Measurements from ENCODE around the gene REM1. TPM values are rescaled to one million over a fixed set of nuclear protein-coding genes. Genes with fewer than 3 reads are reported as not detected.

The REM1 gene
- total RNA-seq, 1 donor from 2014 or later: not detected

- no peak overlapping the region for H3K4me3 ChIP-seq (ENCODE audit: low read depth, low read length)
- no peaks in the 10 kb centered on the region for H3K36me3 ChIP-seq (ENCODE audit: control insufficient read depth, insufficient read depth, low read length)
- DNase-seq (ENCODE audit: low read depth): no peak
- no peak for TF ChIP-seq CTCF (IDR thresholded peaks at IDR 0.05; ENCODE audit: insufficient read depth, low read length, poor library complexity, severe bottlenecking)
- H3K27me3 ChIP-seq (ENCODE audit: control insufficient read depth, insufficient read depth, low read length): peaks cover 26% of the 10 kb centered on the region
Observed at GRCh38 chr20:31476643-31477215, 1.6 kb downstream of the REM1 start.

GRCh38 chr20:31484001-31484400 is 8.9 kb downstream of the REM1 start:
- Histone ChIP-seq H3K36me3 (ENCODE audit: control insufficient read depth, insufficient read depth, low read length) (no peaks in the 10 kb centered on the region), H3K27me3 (ENCODE audit: control insufficient read depth, insufficient read depth, low read length) (peaks cover 16% of the 10 kb centered on the region), H3K4me3 (ENCODE audit: low read depth, low read length) (no peak overlapping the region)
- TF ChIP-seq CTCF (IDR thresholded peaks at IDR 0.05; ENCODE audit: insufficient read depth, low read length, poor library complexity, severe bottlenecking): no peak
- no peak for DNase-seq (ENCODE audit: low read depth)

GRCh38 chr20:31485450-31486339 is 10.6 kb downstream of the REM1 start:
- TF ChIP-seq CTCF (IDR thresholded peaks at IDR 0.05; ENCODE audit: insufficient read depth, low read length, poor library complexity, severe bottlenecking): no peak
- H3K36me3 ChIP-seq (ENCODE audit: control insufficient read depth, insufficient read depth, low read length): no peaks in the 10 kb centered on the region
- no peak for DNase-seq (ENCODE audit: low read depth)
- peaks cover 16% of the 10 kb centered on the region for H3K27me3 ChIP-seq (ENCODE audit: control insufficient read depth, insufficient read depth, low read length)
- no peak overlapping the region for H3K4me3 ChIP-seq (ENCODE audit: low read depth, low read length)

- no peak for TF ChIP-seq CTCF (IDR thresholded peaks at IDR 0.05; ENCODE audit: insufficient read depth, low read length, poor library complexity, severe bottlenecking)
- H3K4me3 ChIP-seq (ENCODE audit: low read depth, low read length): no peak overlapping the region
- DNase-seq (ENCODE audit: low read depth): no peak
- H3K36me3 ChIP-seq (ENCODE audit: control insufficient read depth, insufficient read depth, low read length): no peaks in the 10 kb centered on the region
- H3K27me3 ChIP-seq (ENCODE audit: control insufficient read depth, insufficient read depth, low read length): peaks cover 16% of the 10 kb centered on the region
Observed at GRCh38 chr20:31488115-31488514, 13.0 kb downstream of the REM1 start.

- H3K27me3 ChIP-seq (ENCODE audit: control insufficient read depth, insufficient read depth, low read length): peaks cover 15% of the 10 kb centered on the region
- no peak for DNase-seq (ENCODE audit: low read depth)
- H3K4me3 ChIP-seq (ENCODE audit: low read depth, low read length): no peak overlapping the region
- no peak for TF ChIP-seq CTCF (IDR thresholded peaks at IDR 0.05; ENCODE audit: insufficient read depth, low read length, poor library complexity, severe bottlenecking)
- H3K36me3 ChIP-seq (ENCODE audit: control insufficient read depth, insufficient read depth, low read length): no peaks in the 10 kb centered on the region
Observed at GRCh38 chr20:31489152-31489551, 14.1 kb downstream of the REM1 start.
